Stimulated activated CD8-positive, alpha-beta memory T cell treated with anti-CD3 and anti-CD28 coated beads, Interleukin-2, amount 100 ng/mL, for 1 hour (primary cell): ENCODE measurements around the gene ZNF486.
"Not testable (repeated sequence)": the region's sequence is repeated elsewhere in the genome, so short reads cannot be mapped to it uniquely, and the experiment has no call there.

ENCODE experiments used
- DNase-seq, 2 donors: peaks; one replicate each; pipeline ENCODE4 v3.0.0-alpha.2; 2020; ENCODE audit warnings: low read depth in 2 of 2

Gene ZNF486

GRCh38 chr19:20233105-20233504 is 66.1 kb downstream of the ZNF486 start:
- DNase-seq, result no peak

GRCh38 chr19:20235156-20235555 is 68.1 kb downstream of the ZNF486 start:
- no peak for DNase-seq

DNA sequence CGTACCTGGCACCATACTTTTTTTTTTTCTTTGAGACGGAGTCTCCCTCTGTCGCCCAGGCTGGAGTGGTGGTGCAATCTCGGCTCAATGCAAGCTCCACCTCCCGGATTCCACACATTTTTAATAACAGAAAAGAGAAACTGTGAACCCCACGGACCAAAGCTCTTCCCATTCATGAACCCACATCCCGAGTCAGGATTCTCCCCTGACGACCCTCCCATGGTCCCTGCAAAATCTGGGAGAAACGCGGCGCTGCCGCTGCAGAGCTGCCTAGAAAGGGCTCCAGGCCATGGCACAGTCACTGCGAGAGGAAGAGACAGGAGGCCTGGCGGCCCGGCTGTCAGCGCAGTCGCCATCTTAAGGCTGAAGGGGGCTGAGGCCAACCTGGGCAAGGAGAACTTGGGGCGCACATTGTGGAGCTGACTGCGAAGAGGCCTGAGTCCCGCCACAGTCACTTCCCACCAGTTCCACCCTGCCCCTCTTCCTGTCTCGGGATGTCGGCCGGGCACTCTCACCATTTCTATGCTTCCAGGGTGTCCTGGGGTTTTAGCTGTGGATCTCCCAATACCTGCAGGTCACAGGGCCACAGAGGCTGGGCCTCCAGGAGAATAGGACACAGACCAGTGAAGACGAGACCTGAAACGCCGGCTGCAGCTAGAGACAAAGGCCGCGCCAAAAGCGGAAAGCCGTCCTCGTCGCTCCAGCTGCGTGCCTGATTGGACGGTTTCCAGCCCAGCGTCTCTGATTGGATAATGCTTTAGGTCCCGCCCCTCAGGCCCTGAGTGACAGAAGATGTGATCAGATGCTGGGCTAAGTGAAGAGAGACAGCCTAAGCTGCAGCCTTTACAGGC is 71.0 kb downstream of the ZNF486 start:
- DNase-seq, result peak; percentile 76

DNA sequence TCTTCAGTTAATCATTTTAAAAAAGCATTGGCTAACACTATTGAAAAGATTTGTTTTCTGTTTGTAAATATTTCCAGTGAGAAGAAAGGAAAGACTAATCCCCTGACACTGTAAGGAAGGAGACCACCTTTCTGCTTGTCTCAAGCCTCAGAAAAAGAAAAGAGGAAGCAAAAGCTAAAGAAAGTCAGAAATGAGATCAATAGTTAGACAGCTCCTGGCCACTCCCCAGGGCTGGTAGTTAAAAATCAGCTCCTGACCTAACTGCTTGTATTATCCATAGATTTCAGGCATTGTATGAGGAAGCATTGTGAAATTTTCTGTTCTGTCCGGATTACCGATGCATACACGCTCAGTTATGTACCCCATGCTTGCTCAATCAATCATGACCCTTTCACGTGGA is 76.6 kb downstream of the ZNF486 start:
- DNase-seq, result no peak

- DNase-seq, result no peak
These were observed 77.3 kb downstream of the ZNF486 start for GRCh38 chr19:20244356-20244755.

GRCh38 chr19:20245309-20245708 is 78.3 kb downstream of the ZNF486 start:
- DNase-seq, result no peak

GRCh38 chr19:20247016-20247683 is 80.1 kb downstream of the ZNF486 start:
- DNase-seq, result no peak

DNA sequence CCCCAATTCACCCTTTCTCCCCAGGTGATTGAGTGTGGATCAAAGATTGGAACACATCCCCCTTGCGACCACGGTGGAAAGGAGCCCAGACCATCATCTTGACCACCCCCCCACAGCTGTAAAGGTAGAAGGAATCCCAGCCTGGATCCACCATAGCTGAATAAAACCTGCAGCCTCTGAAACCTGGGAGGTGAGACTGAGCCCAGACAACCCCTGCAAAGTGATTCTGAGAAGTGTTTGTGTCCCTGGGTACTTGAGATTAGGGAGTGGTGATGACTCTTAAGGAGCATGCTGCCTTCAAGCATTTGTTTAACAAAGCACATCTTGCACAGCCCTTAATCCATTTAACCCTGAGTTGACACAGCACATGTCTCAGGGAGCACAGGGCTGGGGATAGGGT is 81.2 kb downstream of the ZNF486 start:
- not testable (repeated sequence) for DNase-seq
